ENCODE results near the gene ABCA4.
A peak's percentile ranks its signal among the peaks of the same experiment; 100 is the strongest.

ABCA4 gene

DNA sequence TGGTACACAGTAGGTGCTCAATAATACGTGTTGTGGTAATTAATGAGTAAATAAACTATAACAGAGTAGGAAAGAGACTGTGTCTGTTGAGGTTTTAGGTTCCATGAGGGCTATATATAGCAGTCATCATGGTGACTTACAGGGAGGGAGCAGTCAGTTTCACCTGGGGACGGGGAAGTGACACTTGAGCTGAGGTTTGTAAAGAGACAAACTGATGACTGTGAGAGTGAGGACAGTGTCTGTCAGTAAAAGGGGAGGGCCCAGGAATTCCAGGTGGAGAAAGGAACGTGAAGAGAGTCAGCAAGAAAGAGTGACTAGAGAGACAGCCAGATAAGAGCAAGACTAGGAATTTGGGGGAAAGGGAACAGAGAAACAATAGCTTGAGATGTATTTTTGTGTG lies 30.2 kb downstream of the ABCA4 start:
- Histone ChIP-seq H4K20me1 (no peaks in the 10 kb centered on the region), H3K27me3 (no peaks in the 10 kb centered on the region), H3K36me3 (no peaks in the 10 kb centered on the region), H3K4me1 (peaks cover 96% of the 10 kb centered on the region), H3K27ac (peak overlapping the region; percentile 98), H3K4me3 (no peak overlapping the region), H3K9ac (peak overlapping the region; percentile 82), H3K9me3 (no peaks in the 10 kb centered on the region), H3K4me2 (peak overlapping the region; percentile 91)
- no peak for TF ChIP-seq Cebpa-rat (IDR thresholded peaks at IDR 0.05)

DNA sequence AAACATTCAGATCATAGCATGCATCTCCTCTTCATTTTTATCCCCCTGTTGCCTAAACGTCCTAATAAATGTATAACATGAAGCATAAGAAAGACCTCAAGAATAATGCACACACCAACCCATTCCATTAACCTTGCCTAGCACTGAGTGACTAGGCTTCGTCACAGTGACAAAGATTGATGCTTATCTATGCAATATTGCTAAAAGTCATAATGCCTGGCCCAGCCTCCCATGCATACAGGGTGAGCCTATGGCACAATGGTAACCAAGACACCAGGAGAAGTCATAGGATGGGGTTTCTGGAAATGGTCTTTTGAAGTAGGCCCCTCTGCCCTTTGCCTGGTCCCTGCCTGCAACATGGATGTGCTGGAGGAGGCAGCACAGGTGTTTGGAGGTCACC lies 33.8 kb downstream of the ABCA4 start:
- H3K9me3 ChIP-seq, result no peaks in the 10 kb centered on the region
- peak overlapping the region; percentile 91 for H3K4me2 ChIP-seq

DNA sequence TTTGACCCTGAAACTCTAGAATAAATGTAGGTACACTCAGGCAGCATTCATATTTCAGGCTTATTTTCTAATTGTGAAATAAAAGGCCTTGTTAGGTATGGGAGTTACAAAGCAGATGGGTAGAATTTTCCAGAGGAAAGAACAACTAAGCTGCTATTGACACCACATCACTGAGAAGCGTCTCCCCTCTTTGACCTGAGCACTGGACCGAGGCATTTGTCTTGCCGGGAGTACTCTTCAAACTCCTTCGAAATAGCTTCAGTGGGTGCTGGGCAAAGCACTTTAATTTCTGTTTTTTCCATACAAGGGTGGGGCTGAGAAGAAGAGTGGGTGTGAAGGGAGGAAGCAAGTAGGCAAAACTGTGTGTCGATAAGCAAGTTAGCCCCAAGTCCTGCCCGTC lies 36.4 kb downstream of the ABCA4 start:
- H3K4me1 ChIP-seq, result peaks cover 100% of the 10 kb centered on the region
- TF ChIP-seq Cebpa-rat (IDR thresholded peaks at IDR 0.05), result no peak

More for the DNA sequence above, 33.8 kb downstream of the ABCA4 start:
- Histone ChIP-seq H3K36me3 (no peaks in the 10 kb centered on the region), H3K4me3 (no peak overlapping the region), H3K9ac (no peak overlapping the region), H3K27me3 (no peaks in the 10 kb centered on the region), H3K27ac (peak overlapping the region; percentile 98), H4K20me1 (no peaks in the 10 kb centered on the region), H3K4me1 (peaks cover 98% of the 10 kb centered on the region)
- TF ChIP-seq Cebpa-rat (IDR thresholded peaks at IDR 0.05), result no peak

DNA sequence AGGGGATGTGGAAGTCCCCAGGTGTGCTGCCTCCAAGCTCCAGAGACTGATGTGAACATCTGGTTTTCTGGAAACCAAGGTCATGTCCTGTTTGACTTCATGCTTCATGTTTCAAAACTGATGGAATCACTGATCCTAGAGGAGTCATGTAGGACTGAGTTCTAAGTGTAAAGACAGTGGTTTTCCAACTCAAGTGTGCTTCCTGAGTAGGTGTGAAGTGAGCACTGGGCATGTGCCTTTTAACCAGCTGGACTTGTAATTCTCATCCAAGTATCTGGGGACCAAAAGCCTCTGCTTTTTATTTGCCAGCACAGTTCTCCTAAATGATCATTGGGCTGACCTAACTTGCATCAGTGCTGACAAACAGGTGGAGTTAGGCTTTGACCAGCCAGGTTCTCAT lies 36.9 kb downstream of the ABCA4 start:
- Histone ChIP-seq H4K20me1 (no peaks in the 10 kb centered on the region), H3K9ac (peak overlapping the region; percentile 57), H3K36me3 (no peaks in the 10 kb centered on the region), H3K4me1 (peaks cover 100% of the 10 kb centered on the region), H3K4me2 (peak overlapping the region; percentile 69), H3K9me3 (no peaks in the 10 kb centered on the region), H3K27me3 (no peaks in the 10 kb centered on the region), H3K4me3 (no peak overlapping the region), H3K27ac (peak overlapping the region; percentile 65)
- no peak for TF ChIP-seq Cebpa-rat (IDR thresholded peaks at IDR 0.05)

More for the DNA sequence above, 36.4 kb downstream of the ABCA4 start:
- no peaks in the 10 kb centered on the region for H3K27me3 ChIP-seq
- no peaks in the 10 kb centered on the region for H3K9me3 ChIP-seq
- peak overlapping the region; percentile 69 for H3K4me2 ChIP-seq
- H3K9ac ChIP-seq, result peak overlapping the region; percentile 57; the same call in 1 of the 2 replicates
- H4K20me1 ChIP-seq, result no peaks in the 10 kb centered on the region
- no peak overlapping the region; the same call in 1 of the 2 replicates for H3K4me3 ChIP-seq
- no peaks in the 10 kb centered on the region for H3K36me3 ChIP-seq
- peak overlapping the region; percentile 65 for H3K27ac ChIP-seq

DNA sequence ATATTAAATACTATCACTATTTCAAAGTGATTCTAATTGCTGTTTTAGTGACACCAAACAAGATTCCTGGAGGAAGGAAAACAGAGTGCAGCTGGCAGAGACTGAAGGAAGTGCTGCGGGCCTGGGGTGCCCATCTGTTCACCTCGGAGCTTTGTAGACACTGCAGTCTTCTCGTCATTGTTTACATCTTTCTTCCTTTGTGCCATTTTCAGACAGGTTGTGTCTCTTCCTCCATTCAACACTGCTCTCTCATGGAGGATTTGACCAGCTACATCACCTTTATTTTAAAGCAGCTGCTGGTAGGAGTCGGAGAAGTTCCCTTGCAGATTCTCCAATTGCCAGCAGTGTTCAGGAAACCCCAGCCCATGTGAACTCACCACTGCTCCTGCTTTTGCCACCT lies 37.3 kb downstream of the ABCA4 start:
- Histone ChIP-seq H3K36me3 (no peaks in the 10 kb centered on the region), H4K20me1 (no peaks in the 10 kb centered on the region), H3K27ac (peak overlapping the region; percentile 65), H3K9me3 (no peaks in the 10 kb centered on the region), H3K4me2 (peak overlapping the region; percentile 69), H3K27me3 (no peaks in the 10 kb centered on the region), H3K4me3 (no peak overlapping the region), H3K9ac (peak overlapping the region; percentile 57), H3K4me1 (peaks cover 100% of the 10 kb centered on the region)
- no peak for TF ChIP-seq Cebpa-rat (IDR thresholded peaks at IDR 0.05)

DNA sequence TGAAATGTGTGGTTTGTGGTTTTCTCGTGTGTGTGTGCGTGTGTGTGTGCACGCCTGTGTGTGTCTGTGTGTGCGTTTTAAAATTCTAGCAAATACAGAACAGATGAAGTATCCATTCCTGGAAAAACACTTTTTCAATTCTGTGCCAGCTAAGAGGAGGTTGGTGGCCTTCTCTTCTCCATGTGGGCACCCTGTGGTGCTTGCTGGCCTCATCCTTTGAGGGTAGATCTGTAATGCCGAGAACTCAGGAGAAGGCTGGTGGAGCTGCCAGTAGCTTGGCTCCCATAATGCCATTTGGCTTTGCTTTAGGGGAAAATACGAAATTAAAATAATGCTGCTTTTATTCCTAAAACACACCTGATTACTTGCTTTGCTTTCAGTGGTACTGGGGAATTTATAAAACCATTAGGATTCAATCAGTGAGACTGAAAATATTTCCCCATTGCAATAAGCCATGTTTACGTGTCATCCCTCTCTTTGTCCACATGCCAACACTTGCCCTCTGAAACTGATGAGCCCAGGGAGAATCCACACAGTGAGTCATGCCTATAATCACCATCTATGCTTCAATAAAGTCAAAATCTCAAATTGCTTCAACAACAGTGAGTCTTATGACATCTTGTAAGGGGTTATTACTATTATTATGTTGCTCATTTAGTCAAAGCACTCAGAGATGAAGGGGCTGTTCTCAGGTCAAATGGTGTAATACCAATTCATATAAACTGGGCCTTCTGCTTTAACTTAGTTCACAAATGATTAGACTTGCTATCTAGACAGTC lies 39.2 kb downstream of the ABCA4 start:
- no peak for TF ChIP-seq Cebpa-rat (IDR thresholded peaks at IDR 0.05)
- Histone ChIP-seq H3K4me1 (peaks cover 100% of the 10 kb centered on the region), H3K4me3 (no peak overlapping the region), H3K27ac (no peak overlapping the region), H3K4me2 (peak overlapping the region; percentile 75), H3K36me3 (no peaks in the 10 kb centered on the region), H3K9ac (no peak overlapping the region), H3K27me3 (no peaks in the 10 kb centered on the region), H3K9me3 (no peaks in the 10 kb centered on the region), H4K20me1 (no peaks in the 10 kb centered on the region)

DNA sequence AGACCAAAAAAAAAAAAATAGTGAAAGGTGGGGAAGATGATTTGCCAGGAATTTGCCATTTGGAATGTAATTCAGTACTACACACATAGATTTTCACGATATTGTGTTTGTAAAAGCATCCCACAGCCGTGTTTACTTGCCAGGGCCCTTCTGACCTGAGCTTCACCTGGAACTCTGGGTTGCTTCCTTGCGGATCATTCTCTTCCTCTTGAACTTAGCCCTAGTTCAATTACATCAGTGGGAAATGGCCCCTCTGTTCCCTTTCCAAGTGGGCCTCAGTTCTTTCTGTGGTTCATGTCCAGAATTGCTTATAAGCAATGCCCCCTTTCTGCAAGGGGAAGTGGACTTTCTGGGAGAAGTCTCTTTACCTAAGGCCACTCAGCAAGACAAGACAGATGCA lies 41.0 kb downstream of the ABCA4 start:
- H4K20me1 ChIP-seq, result no peaks in the 10 kb centered on the region
- no peak overlapping the region for H3K9ac ChIP-seq
- no peaks in the 10 kb centered on the region for H3K27me3 ChIP-seq
- H3K36me3 ChIP-seq, result no peaks in the 10 kb centered on the region
- peaks cover 99% of the 10 kb centered on the region for H3K4me1 ChIP-seq
- no peaks in the 10 kb centered on the region for H3K9me3 ChIP-seq
- H3K4me2 ChIP-seq, result peak overlapping the region; percentile 75
- H3K27ac ChIP-seq, result 0 out of 2 replicates have a peak overlapping the region, but pooled peaks have one; percentile 67
- TF ChIP-seq Cebpa-rat (IDR thresholded peaks at IDR 0.05), result no peak
- no peak overlapping the region for H3K4me3 ChIP-seq

DNA sequence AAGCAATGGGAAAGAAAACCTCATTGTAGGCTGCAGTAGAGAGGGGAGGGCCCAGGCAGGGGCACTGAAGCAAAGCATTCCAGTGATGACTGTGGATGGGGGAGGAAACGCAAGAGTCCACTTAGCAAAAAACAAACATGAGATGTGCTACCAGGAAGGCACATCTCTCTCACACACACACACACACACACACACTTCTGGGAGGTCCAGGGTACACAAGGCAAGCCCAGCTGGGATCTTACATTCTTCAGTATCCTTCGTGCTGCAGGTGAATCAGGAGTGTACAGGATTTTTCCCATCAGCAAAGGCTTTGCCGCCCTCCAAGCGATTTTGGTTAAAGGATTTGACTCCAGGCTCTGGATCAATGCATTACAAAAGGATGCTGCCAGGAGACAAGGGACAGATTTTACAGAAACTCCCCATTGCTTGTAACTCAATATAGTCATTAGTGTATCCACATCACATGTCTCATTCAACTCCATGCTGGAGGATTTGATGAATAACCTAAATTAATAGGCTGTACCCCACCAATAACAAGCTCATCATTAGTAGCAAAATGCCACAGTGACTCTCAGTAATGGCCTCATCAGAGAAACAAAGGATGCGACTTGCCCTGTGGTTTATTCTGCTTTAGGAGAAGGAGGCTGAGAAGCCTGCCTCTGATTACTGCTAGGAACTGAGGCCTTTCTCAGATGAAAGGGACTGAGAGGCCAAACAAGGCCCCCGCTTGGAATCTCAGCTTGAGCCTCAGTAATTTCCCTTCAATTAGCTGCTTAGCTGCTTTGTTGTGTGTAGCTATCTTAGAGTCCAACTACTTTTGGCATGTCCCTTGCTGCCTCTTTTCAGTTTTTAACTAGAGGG lies 41.6 kb downstream of the ABCA4 start:
- H3K4me1 ChIP-seq, result peaks cover 93% of the 10 kb centered on the region
- peak overlapping the region; percentile 75 for H3K4me2 ChIP-seq
- no peaks in the 10 kb centered on the region for H3K9me3 ChIP-seq
- no peak for TF ChIP-seq Cebpa-rat (IDR thresholded peaks at IDR 0.05)
- H3K36me3 ChIP-seq, result no peaks in the 10 kb centered on the region
- no peaks in the 10 kb centered on the region for H4K20me1 ChIP-seq
- H3K27ac ChIP-seq, result peak overlapping the region; percentile 67
- peak overlapping the region; percentile 28; the same call in 1 of the 2 replicates for H3K9ac ChIP-seq
- H3K27me3 ChIP-seq, result no peaks in the 10 kb centered on the region
- no peak overlapping the region for H3K4me3 ChIP-seq

DNA sequence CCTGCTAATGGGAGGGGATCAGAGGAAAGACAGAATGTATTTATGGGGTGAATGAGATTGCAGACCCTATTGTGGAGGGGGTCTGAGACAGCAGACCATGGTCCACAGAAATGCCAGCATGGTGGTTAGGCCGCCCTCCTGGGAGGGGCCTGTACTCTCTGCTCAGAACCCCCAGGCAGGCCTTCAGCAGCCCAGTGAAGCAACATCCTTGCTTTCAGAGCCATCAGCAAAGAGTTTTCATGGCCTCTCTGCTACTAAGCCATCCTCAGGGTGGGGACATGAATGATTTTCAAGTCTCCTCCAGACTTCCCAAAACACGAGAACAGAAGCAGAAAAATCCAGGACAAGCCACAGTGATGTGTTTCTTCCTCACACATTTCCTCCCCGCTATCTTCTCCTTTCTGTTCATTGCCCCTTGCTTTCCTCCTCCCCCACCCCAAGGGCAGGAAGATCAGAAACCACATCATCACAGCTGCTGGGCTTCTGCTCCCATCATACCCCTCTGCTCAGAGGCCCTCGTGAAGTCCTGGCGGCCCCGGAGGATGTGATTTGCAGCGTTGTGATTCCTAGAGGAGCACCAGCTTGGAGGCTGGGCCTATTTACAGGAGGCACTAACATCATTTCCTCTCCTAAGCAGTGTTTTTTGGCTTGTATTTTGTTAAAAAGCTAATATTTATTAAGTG lies 48.0 kb downstream of the ABCA4 start:
- Histone ChIP-seq H3K9ac (peak overlapping the region; percentile 73), H3K4me2 (peak overlapping the region; percentile 91), H3K27ac (peak overlapping the region; percentile 95), H3K27me3 (no peaks in the 10 kb centered on the region), H3K4me1 (peaks cover 93% of the 10 kb centered on the region), H3K4me3 (peak overlapping the region; percentile 11), H3K9me3 (no peaks in the 10 kb centered on the region), H3K36me3 (no peaks in the 10 kb centered on the region), H4K20me1 (no peaks in the 10 kb centered on the region)
- peak; percentile 69; the same call in 1 of the 2 replicates for TF ChIP-seq Cebpa-rat (IDR thresholded peaks at IDR 0.05)
